ENCODE measurements around the gene CAMKMT.

Gene CAMKMT

GRCh38 chr2:44763275-44763782 is 401.6 kb downstream of the CAMKMT start:
- POLR2A ChIA-PET, result no interaction called here
- CTCF ChIA-PET, result no interaction called here
- no peak for TF ChIP-seq CTCF (IDR thresholded peaks at IDR 0.05; ENCODE audit: insufficient read depth, low read length, missing control alignments)

DNA sequence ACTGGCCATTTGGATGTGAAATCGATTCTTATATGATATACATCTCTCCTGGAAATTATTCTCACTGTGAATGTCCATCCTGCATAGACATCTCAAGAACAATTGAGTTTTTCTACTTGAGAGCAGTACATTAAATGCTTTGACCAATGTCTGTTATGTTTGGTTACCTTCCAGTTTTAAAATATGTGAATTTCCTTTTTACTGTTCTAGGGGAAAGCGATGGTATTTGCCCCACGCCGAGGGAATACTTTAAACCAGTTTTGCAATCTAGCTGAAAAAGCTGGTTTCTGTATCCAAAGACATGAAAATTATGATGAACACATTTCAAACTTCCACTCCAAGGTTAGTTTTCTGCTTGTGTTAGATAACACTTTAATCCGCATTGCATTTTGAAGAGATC is 404.5 kb downstream of the CAMKMT start:
- no peak for DNase-seq (ENCODE audit: low read depth, low spot score)
- TF ChIP-seq CTCF (IDR thresholded peaks at IDR 0.05; ENCODE audit: insufficient read depth, low read length, missing control alignments), result no peak
- no peak overlapping the region for H3K4me3 ChIP-seq (ENCODE audit: low read depth, low read length)
- ChIA-PET POLR2A (no interaction called here), CTCF (no interaction called here)

More at GRCh38 chr2:44763275-44763782, 401.6 kb downstream of the CAMKMT start:
- no peak for DNase-seq (ENCODE audit: low read depth, low spot score)
- H3K4me3 ChIP-seq (ENCODE audit: low read depth, low read length), result no peak overlapping the region

- no peak overlapping the region for H3K4me3 ChIP-seq (ENCODE audit: low read depth, low read length)
- DNase-seq (ENCODE audit: low read depth, low spot score), result no peak
- no peak for TF ChIP-seq CTCF (IDR thresholded peaks at IDR 0.05; ENCODE audit: insufficient read depth, low read length, missing control alignments)
- CTCF ChIA-PET, result no interaction called here
- POLR2A ChIA-PET, result no interaction called here
Measured at GRCh38 chr2:44766777-44767176, 405.0 kb downstream of the CAMKMT start.

DNA sequence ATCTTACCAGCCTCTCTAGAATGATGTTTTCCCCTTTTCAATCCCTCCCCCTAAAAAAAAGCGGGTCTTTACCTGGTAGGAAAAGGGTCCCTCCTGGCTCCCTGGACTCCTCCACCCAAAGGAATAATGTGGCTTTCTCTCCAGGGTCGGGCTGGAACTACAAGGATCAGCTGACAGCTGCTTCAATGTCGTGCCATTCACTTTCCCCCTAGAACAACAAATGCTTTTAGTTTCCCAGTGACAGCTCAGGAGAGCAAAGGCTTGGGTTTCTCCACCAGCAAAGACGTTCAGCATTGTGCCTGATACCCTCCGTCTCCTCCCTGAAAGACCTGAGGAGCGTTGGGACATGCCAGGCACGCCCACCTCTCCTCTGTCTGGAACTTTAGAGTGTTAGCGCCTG is 405.9 kb downstream of the CAMKMT start:
- CTCF ChIA-PET, result interaction anchor here (1.4 kb wide), 1 partner anchor 290 kb away, joined by 3 read pairs; no protein-coding TSS in a partner anchor
- no peak for DNase-seq (ENCODE audit: low read depth, low spot score)
- TF ChIP-seq CTCF (IDR thresholded peaks at IDR 0.05; ENCODE audit: insufficient read depth, low read length, missing control alignments), result no peak

GRCh38 chr2:44768438-44769236 is 406.9 kb downstream of the CAMKMT start:
- no peak for TF ChIP-seq CTCF (IDR thresholded peaks at IDR 0.05; ENCODE audit: insufficient read depth, low read length, missing control alignments)
- ChIA-PET CTCF (interaction anchor here (0.9 to 1.4 kb wide), 2 partner anchors 289 to 291 kb away, joined by 3 read pairs; no protein-coding TSS in a partner anchor), POLR2A (no interaction called here)
- no peak overlapping the region for H3K4me3 ChIP-seq (ENCODE audit: low read depth, low read length)
- DNase-seq (ENCODE audit: low read depth, low spot score), result no peak

More for the DNA sequence above, 405.9 kb downstream of the CAMKMT start:
- H3K4me3 ChIP-seq (ENCODE audit: low read depth, low read length), result no peak overlapping the region
- POLR2A ChIA-PET, result no interaction called here

DNA sequence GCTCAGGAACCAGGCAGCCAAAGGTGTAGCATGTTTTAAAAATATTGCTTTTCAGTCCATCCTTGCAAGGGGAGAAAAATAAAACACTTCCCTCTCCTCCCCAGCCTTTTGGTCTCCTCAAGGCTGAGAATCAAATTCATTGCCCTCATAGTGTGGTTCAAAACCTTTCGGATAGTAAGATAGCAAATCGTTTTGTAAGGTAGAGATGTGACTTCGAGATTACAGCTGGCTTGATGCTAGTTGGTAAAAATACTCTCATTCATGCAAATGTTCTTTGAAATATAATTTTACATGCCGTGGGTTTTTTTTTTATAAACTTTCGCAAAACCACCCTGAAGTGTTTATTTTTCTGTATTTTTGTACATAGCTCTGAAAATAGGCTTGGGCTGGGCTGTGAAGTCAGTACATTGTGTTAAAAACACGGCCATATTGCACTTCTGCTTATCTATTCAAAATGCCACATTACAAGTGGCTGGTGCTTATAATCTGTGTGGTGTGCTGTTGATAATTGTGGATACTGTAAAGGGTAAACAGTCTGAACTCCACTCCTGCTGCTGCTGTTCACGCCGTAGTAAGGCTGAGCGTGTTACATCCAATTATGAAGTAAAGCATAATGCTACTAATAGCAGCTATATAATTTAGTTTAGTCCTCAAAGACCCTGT is 407.7 kb downstream of the CAMKMT start:
- POLR2A ChIA-PET, result no interaction called here

More for the DNA sequence above, 407.7 kb downstream of the CAMKMT start:
- CTCF ChIA-PET, result interaction anchor here (0.5 kb wide), 1 partner anchor 18 kb away, joined by 3 read pairs; no protein-coding TSS in a partner anchor
- no peak overlapping the region for H3K4me3 ChIP-seq (ENCODE audit: low read depth, low read length)
- no peak for DNase-seq (ENCODE audit: low read depth, low spot score)
- TF ChIP-seq CTCF (IDR thresholded peaks at IDR 0.05; ENCODE audit: insufficient read depth, low read length, missing control alignments), result no peak

Measured in AG04449 (cell line).